Stomach (tissue), 9 donors: Measurements from ENCODE around the gene TPO. TPM values are rescaled to one million over a fixed set of nuclear protein-coding genes. Genes with fewer than 3 reads are reported as not detected.

Source experiments
- DNase-seq, 2 donors: peaks; one replicate each; pipeline versions ENCODE4 v3.0.0 to v3.0.0-alpha.2; 2013 to 2019
- H3K27ac ChIP-seq, 5 donors: fragments of 200-600 bp in 4 of 5; sonication (generic) in 4 of 5; one replicate each; pipeline ENCODE4 v1.5.1; 2013 to 2019; ENCODE audit warnings: mild to moderate bottlenecking in 1 of 5, moderate library complexity in 1 of 5
- H3K27me3 ChIP-seq, 3 donors: fragments of 200-600 bp; sonication (generic); one replicate each; pipeline ENCODE4 v1.5.1; 2017 to 2019; ENCODE audit warnings: mixed run types in 1 of 3
- H3K36me3 ChIP-seq, 4 donors: fragments of 200-600 bp; sonication (generic); 1 replicate in 3 of 4; 2 replicates in 1 of 4; pipeline ENCODE4 v1.5.1; 2016 to 2019
- H3K4me1 ChIP-seq, 4 donors: fragments of 200-600 bp; sonication (generic); one replicate each; pipeline ENCODE4 v1.5.1; 2016 to 2019
- H3K4me3 ChIP-seq, 4 donors: fragments of 200-600 bp; sonication (generic) in 3 of 4; one replicate each; pipeline ENCODE4 v1.5.1; 2016 to 2019; ENCODE audit warnings: mild to moderate bottlenecking in 1 of 4
- H3K9me3 ChIP-seq, 4 donors: fragments of 200-600 bp; sonication (generic); one replicate each; pipeline ENCODE4 v1.5.1; 2016 to 2019
- CTCF ChIP-seq, 7 experiments: fragments of 450-650 bp in 4 of 7; fragments of 200-600 bp in 3 of 7; sonication (generic) in 3 of 7; IDR thresholded peaks; one replicate each; pipeline ENCODE4 v1.5.1; 2016 to 2019; ENCODE audit warnings: antibody characterized with exemption in 7 of 7, control low read depth in 2 of 7, mild to moderate bottlenecking in 1 of 7
- EP300 ChIP-seq: sonication (generic); formaldehyde crosslinking; IDR thresholded peaks from one replicate; pipeline ENCODE4 v1.6.1; 2017; ENCODE audit warnings: antibody characterized with exemption
- POLR2A ChIP-seq, 4 donors: fragments of 450-650 bp; IDR thresholded peaks; one replicate each; pipeline ENCODE4 v1.6.1; 2016; ENCODE audit warnings: antibody characterized with exemption in 4 of 4, control low read depth in 2 of 4, mild to moderate bottlenecking in 1 of 4, moderate library complexity in 1 of 4
- POLR2AphosphoS5 ChIP-seq, 3 donors: sonication (generic); formaldehyde crosslinking; IDR thresholded peaks; one replicate each; pipeline ENCODE4 v1.6.1; 2016; ENCODE audit warnings: antibody characterized with exemption in 3 of 3
- WGBS, 5 donors: extraction: QIAGEN DNeasy Blood & Tissue Kit in 3 of 5; methylation state at CpG; one replicate each; pipeline versions ENCODE4 v1.1.5 to v1.1.7; 2013 to 2018; 5-methylcytosine and 5-hydroxymethylcytosine counted together
- intact Hi-C: fragments of 100-400 bp; cut with DNase I; formaldehyde crosslinking; loops from one replicate; pipeline ENCODE4 v1.15.1; 2023; ENCODE audit warnings: low total_unique reads
- polyA plus RNA-seq, 3 donors: library from polyadenylated mRNA; stranded (reverse); fragments of 200-250 nt; gene quantifications; one replicate each; pipeline ENCODE4 v1.2.3, GENCODE V29; 2013
- total RNA-seq, 5 donors: library from RNA; depleted of rRNA; stranded (reverse); fragments of >200 nt; gene quantifications; one replicate each; pipeline versions ENCODE4 v1.1.0 to v1.2.3, GENCODE V29; 2014 to 2016
- donor health status: healthy with polysubstance abuse.
- donor health status: Bipolar disorder and iron deficiency.
- donor health status: healthy.

The TPO gene
- total and polyA plus RNA-seq, 8 donors, result 0.37 to 92.4 (median 4.3) TPM

GRCh38 chr2:1553671-1554295 is 140.5 kb downstream of the TPO start:
- 53 to 57% (median 57%) methylated on average over 9 of the region's 9 CpGs for WGBS, 5 donors
- intact Hi-C loops, result no loop called here
- no peak overlapping the region for H3K4me3 ChIP-seq
- DNase-seq, result peak in 1 of 2 donors; percentile 54
- H3K9me3 ChIP-seq, result no peaks in the 10 kb centered on the region
- peaks cover 0 to 16% (median 11%) of the 10 kb centered on the region in 3 donors for H3K27me3 ChIP-seq
- H3K4me1 ChIP-seq, result peaks cover 0 to 8% (median 6%) of the 10 kb centered on the region in 4 donors
- no peak for TF ChIP-seq POLR2AphosphoS5 (IDR thresholded peaks at IDR 0.05)
- TF ChIP-seq CTCF (IDR thresholded peaks at IDR 0.05), result no peak
- TF ChIP-seq POLR2A (IDR thresholded peaks at IDR 0.05), result no peak
- no peak for TF ChIP-seq EP300
- peak overlapping the region in 1 of 5 donors; percentile 32 for H3K27ac ChIP-seq
- H3K36me3 ChIP-seq, result no peaks in the 10 kb centered on the region

GRCh38 chr2:1556286-1556685 is 143.0 kb downstream of the TPO start:
- Histone ChIP-seq H3K27me3 (peaks cover 0 to 14% (median 2%) of the 10 kb centered on the region in 3 donors), H3K9me3 (no peaks in the 10 kb centered on the region), H3K4me3 (no peak overlapping the region), H3K27ac (no peak overlapping the region), H3K4me1 (no peaks in the 10 kb centered on the region), H3K36me3 (no peaks in the 10 kb centered on the region)
- no peak for TF ChIP-seq POLR2A (IDR thresholded peaks at IDR 0.05)
- no peak for TF ChIP-seq EP300
- no peak for DNase-seq
- 84 to 98% (median 93%) methylated on average over 8 to 9 of the region's 9 CpGs for WGBS, 5 donors
- intact Hi-C loops, result no loop called here

- TF ChIP-seq CTCF (IDR thresholded peaks at IDR 0.05) (no peak), POLR2A (IDR thresholded peaks at IDR 0.05) (no peak), EP300 (no peak), POLR2AphosphoS5 (IDR thresholded peaks at IDR 0.05) (no peak)
- no peaks in the 10 kb centered on the region for H3K36me3 ChIP-seq
- DNase-seq, result no peak
- no peaks in the 10 kb centered on the region for H3K4me1 ChIP-seq
- no peak overlapping the region for H3K4me3 ChIP-seq
- no peaks in the 10 kb centered on the region for H3K9me3 ChIP-seq
- intact Hi-C loops, result no loop called here
- 74 to 84% (median 78%) methylated on average over 9 to 13 of the region's 13 CpGs for WGBS, 5 donors
- H3K27ac ChIP-seq, result no peak overlapping the region
- H3K27me3 ChIP-seq, result peaks cover 0 to 14% (median 0%) of the 10 kb centered on the region in 3 donors
These were observed 143.7 kb downstream of the TPO start for GRCh38 chr2:1556776-1557466.

- H3K27ac ChIP-seq, result no peak overlapping the region
- intact Hi-C loops, result no loop called here
- H3K9me3 ChIP-seq, result no peaks in the 10 kb centered on the region
- H3K27me3 ChIP-seq, result peaks cover 0 to 14% (median 0%) of the 10 kb centered on the region in 3 donors
- DNase-seq, result no peak
- H3K4me1 ChIP-seq, result no peaks in the 10 kb centered on the region
- 78 to 87% (median 84%) methylated on average over 7 to 11 of the region's 11 CpGs for WGBS, 5 donors
- H3K4me3 ChIP-seq, result no peak overlapping the region
- TF ChIP-seq CTCF (IDR thresholded peaks at IDR 0.05), result no peak
- no peak for TF ChIP-seq POLR2A (IDR thresholded peaks at IDR 0.05)
- no peak for TF ChIP-seq POLR2AphosphoS5 (IDR thresholded peaks at IDR 0.05)
- no peak for TF ChIP-seq EP300
- H3K36me3 ChIP-seq, result no peaks in the 10 kb centered on the region
These were observed 144.2 kb downstream of the TPO start for GRCh38 chr2:1557467-1557820.
